Retinal pigment epithelial cell (primary cell): Measurements from ENCODE around the gene LGALS7B.

Source experiments
- DNase-seq: peaks from one replicate; pipeline ENCODE4 v3.0.0-alpha.2; 2010; ENCODE audit warnings: low read depth
- H3K4me3 ChIP-seq: 2 replicates; pipeline ENCODE4 v1.5.1; 2011; ENCODE audit warnings: mild to moderate bottlenecking, low read length, control low read depth, moderate library complexity
- TF ChIP-seq, protein P1 (sequence below): conservative IDR thresholded peaks from 2 replicates; pipeline ENCODE4 v1.5.1; 2011; ENCODE audit warnings: low read depth, low read length, control low read depth, inconsistent platforms

The LGALS7B gene

DNA sequence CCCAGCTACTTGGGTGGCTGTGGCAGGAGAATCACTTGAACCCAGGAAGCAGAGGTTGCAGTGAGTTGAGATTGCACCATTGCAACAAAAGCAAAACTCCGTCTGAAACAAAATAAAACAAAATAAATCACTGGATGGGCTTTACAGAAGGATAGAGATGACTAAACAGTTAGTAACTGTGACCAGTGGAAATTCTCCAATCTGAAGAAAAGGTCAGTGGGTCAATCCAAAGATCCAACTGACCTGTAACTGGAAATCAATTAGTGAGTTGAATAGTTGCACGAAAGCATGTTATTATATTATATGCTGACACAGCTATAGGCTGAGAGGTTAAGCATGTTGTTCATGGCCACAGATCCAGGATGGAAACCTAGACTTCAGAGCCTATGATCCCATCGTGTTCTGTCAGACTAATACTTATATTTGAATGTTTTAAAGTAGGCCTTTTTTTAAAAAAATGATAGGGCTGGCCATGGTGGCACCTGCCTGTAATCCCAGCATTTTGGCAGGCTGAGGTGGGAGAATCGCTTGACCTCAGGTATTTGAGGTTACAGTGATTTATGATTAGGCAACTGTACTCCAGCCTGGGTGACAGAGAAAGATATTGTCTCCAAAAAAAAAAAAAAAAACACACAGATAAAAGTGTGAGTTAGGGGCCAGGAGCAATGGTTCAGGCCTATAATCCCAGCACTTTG lies 41.2 kb downstream of the LGALS7B start:
- DNase-seq, result no peak
- H3K4me3 ChIP-seq, result no peak overlapping the region
- TF ChIP-seq, protein P1, sequence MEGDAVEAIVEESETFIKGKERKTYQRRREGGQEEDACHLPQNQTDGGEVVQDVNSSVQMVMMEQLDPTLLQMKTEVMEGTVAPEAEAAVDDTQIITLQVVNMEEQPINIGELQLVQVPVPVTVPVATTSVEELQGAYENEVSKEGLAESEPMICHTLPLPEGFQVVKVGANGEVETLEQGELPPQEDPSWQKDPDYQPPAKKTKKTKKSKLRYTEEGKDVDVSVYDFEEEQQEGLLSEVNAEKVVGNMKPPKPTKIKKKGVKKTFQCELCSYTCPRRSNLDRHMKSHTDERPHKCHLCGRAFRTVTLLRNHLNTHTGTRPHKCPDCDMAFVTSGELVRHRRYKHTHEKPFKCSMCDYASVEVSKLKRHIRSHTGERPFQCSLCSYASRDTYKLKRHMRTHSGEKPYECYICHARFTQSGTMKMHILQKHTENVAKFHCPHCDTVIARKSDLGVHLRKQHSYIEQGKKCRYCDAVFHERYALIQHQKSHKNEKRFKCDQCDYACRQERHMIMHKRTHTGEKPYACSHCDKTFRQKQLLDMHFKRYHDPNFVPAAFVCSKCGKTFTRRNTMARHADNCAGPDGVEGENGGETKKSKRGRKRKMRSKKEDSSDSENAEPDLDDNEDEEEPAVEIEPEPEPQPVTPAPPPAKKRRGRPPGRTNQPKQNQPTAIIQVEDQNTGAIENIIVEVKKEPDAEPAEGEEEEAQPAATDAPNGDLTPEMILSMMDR, result no peak

DNA sequence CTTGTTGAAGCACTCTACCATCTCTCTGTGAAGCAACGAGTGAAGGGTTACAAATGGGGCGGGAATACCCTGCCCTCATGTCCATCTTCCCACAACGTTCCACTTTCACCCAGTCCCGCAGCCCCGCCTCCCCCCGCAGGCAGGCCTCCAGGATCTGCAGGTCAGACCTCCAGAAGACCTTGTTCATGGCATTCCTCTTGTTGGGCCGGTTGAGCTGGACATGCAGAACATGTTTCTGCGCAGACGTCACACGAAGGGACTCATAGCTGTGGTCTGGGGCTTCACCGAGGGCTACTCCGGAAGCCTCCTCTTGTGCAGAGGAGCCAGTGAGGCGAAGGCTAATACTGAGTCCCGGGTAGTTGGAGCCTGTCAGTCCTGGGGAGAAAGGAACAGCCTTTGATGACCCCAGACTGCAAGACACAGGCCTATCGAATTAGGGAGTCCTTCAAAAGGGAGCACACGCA lies 42.2 kb downstream of the LGALS7B start:
- H3K4me3 ChIP-seq, result peak overlapping the region; percentile 83
- DNase-seq, result no peak
- TF ChIP-seq, protein P1, result no peak

DNA sequence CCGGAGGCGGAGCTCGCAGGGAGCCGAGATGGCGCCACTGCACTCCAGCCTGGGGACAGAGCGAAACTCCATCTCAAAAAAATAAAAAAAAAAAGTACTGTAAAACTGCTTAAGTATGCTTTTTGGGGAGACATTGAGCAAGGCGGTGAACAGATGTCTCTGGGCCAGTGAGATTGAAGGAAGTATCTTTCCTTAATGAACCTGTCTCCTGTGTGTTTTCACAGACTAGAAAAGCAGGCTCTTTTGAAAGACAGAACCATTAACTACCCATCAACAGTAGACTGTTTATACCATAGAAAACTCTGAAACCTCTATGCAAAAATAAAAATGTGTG lies 44.1 kb downstream of the LGALS7B start:
- no peak for DNase-seq
- TF ChIP-seq, protein P1, result no peak
- no peak overlapping the region for H3K4me3 ChIP-seq

DNA sequence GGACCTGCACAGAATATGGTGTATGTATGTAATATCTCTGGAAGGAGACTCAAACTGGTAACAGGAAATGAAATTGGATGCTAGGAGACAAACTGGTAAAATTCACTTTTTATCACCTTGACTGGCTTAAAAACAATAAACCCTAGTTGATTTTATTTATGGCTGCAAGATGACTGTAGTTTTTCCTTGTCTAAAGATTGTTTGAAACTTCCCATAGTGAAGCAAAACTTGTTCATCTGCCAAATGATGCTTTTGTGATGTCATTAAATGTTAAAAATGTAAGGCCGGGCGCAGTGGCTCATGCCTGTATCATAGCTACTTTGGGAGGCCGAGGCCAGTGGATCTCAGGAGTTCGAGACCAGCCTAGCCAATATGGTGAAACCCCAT lies 45.1 kb downstream of the LGALS7B start:
- TF ChIP-seq, protein P1, result no peak
- no peak for DNase-seq
- H3K4me3 ChIP-seq, result no peak overlapping the region

DNA sequence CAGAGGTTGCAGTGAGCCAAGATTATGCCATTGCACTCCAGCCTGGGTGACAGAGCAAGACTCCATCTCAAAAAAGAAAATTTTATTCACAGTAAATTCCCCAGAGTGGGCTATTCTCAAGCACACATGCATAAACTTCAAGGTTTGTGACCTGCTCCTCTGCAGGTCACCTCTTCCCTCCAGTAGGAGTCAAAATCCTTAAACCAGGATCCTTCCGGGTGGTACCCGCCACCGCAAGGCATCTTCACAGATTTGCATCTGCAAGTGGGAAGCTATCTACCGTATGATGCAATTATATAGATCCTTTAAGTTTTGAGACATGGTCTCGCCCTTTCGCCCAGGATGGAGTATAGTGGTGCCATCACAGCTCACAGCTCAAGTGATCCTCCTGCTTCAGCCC lies 45.6 kb downstream of the LGALS7B start:
- TF ChIP-seq, protein P1, result no peak
- no peak overlapping the region for H3K4me3 ChIP-seq
- no peak for DNase-seq

DNA sequence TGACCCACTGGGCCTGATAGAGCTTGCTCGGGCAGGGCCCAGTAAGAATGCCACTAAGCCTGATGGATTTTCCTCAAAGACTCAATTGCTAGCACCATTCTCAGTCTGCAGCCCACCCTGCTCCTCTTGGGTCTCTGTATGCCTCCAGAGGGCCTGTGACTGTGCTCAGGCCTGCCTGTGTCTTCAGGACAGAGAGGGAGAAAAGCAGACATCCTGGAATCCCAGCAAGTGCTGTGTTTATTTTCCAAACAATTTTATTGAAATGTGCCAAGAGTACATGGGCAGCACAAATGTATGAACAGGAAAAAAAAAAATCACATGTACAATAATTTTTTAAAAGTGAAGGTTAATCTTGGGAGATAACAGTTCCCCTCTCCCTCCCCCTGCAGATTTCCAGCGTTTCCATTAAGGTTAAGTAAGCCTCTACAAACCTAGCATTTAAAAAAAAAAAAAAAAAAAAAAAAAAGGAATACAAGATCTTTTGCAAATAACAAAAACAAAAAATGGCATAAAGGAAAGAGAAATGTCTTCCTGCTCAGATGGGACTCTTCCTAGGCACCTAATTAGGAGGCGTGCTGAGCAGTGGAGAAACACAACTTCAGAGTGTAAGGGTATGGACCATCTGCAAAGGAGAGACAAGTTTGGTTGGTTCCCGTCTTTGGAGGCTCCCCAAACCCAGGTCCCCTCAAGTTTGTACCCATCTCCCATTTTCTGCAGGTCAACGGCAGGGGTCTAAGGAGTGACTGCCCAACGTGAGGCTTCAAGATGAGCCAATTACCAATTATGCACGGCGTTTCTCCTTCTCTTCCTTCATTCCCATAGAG lies 47.4 kb downstream of the LGALS7B start:
- H3K4me3 ChIP-seq, result no peak overlapping the region
- DNase-seq, result no peak
- TF ChIP-seq, protein P1, result no peak
